HEK293 (cell line): ENCODE measurements around the gene GANAB.

Experiments
- CTCF ChIP-seq: fragments of 450-650 bp; formaldehyde crosslinking; IDR thresholded peaks from 2 replicates; pipeline ENCODE4 v1.5.1; 2016; ENCODE audit warnings: missing biosample characterization, missing genetic modification characterization
- INSM2 ChIP-seq: fragments of 450-650 bp; formaldehyde crosslinking; IDR thresholded peaks from 2 replicates; pipeline ENCODE4 v1.5.1; 2016; ENCODE audit warnings: missing biosample characterization, missing genetic modification characterization
- KLF16 ChIP-seq: fragments of 450-650 bp; formaldehyde crosslinking; IDR thresholded peaks from 2 replicates; pipeline ENCODE4 v1.5.1; 2017; ENCODE audit warnings: missing biosample characterization, missing genetic modification characterization
- PBX3 ChIP-seq: sonication (generic); formaldehyde crosslinking; IDR thresholded peaks from 2 replicates; pipeline ENCODE4 v1.8.1; 2022; ENCODE audit warnings: mild to moderate bottlenecking, moderate library complexity, missing genetic modification reagents
- ZBTB21 ChIP-seq: fragments of 450-650 bp; formaldehyde crosslinking; IDR thresholded peaks from 2 replicates; pipeline ENCODE4 v1.5.1; 2017; ENCODE audit warnings: missing biosample characterization, missing genetic modification characterization
- ZBTB49 ChIP-seq: fragments of 450-650 bp; formaldehyde crosslinking; IDR thresholded peaks from 2 replicates; pipeline ENCODE4 v1.5.1; 2016; ENCODE audit warnings: missing biosample characterization, missing genetic modification characterization, low read depth
- ZNF155 ChIP-seq: fragments of 450-650 bp; formaldehyde crosslinking; IDR thresholded peaks from 2 replicates; pipeline ENCODE4 v1.5.1; 2016; ENCODE audit warnings: missing biosample characterization, missing genetic modification characterization
- ZNF202 ChIP-seq: fragments of 450-650 bp; formaldehyde crosslinking; IDR thresholded peaks from 2 replicates; pipeline ENCODE4 v1.5.1; 2016; ENCODE audit warnings: missing biosample characterization, missing genetic modification characterization, borderline replicate concordance
- ZNF239 ChIP-seq: fragments of 450-650 bp; formaldehyde crosslinking; IDR thresholded peaks from 2 replicates; pipeline ENCODE4 v1.5.1; 2016; ENCODE audit warnings: missing biosample characterization, missing genetic modification characterization
- ZNF24 ChIP-seq: fragments of 450-650 bp; formaldehyde crosslinking; IDR thresholded peaks from 2 replicates; pipeline ENCODE4 v1.5.1; 2016; ENCODE audit warnings: missing biosample characterization, missing genetic modification characterization
- ZNF274 ChIP-seq, 2 experiments: fragments of 200-500 bp in 1 of 2; fragments of 450-650 bp in 1 of 2; sonication (Bioruptor generic) in 1 of 2; formaldehyde crosslinking in 1 of 2; IDR thresholded peaks; 2 replicates each; pipeline versions ENCODE4 v1.5.1 to v1.6.1; 2014 to 2016; ENCODE audit warnings: borderline replicate concordance in 1 of 2, inconsistent platforms in 1 of 2, low read length in 1 of 2, missing biosample characterization in 1 of 2, missing genetic modification characterization in 1 of 2
- ZNF280D ChIP-seq: fragments of 450-650 bp; formaldehyde crosslinking; IDR thresholded peaks from 2 replicates; pipeline ENCODE4 v1.5.1; 2016; ENCODE audit warnings: missing biosample characterization, missing genetic modification characterization
- ZNF791 ChIP-seq: fragments of 450-650 bp; formaldehyde crosslinking; IDR thresholded peaks from 2 replicates; pipeline ENCODE4 v1.5.1; 2016; ENCODE audit warnings: missing biosample characterization, missing genetic modification characterization

- TF ChIP-seq ZNF280D (tag by site-specific recombination), result no peak
- no peak for TF ChIP-seq PBX3 (CRISPR knock-in tag)
- no peak for TF ChIP-seq ZNF791 (tag by site-specific recombination)
- TF ChIP-seq ZNF274 (IDR thresholded peaks at IDR 0.05; ENCODE audit: low read length), result no peak
- TF ChIP-seq ZNF274 (tag by site-specific recombination; IDR thresholded peaks at IDR 0.05; ENCODE audit: borderline replicate concordance), result no peak
- no peak for TF ChIP-seq KLF16 (tag by site-specific recombination)
- no peak for TF ChIP-seq CTCF (tag by site-specific recombination)
- no peak for TF ChIP-seq ZNF24 (tag by site-specific recombination)
- TF ChIP-seq ZNF239, result no peak
- no peak for TF ChIP-seq ZBTB21
- no peak for TF ChIP-seq ZNF202
- no peak for TF ChIP-seq ZBTB49
- no peak for TF ChIP-seq ZNF155 (tag by site-specific recombination)
- no peak for TF ChIP-seq INSM2 (tag by site-specific recombination)
Measured at GRCh38 chr11:62575156-62575555, 71.3 kb downstream of the GANAB start.
